Measurements from ENCODE around the gene MAGEB2. TPM values are rescaled to one million over a fixed set of nuclear protein-coding genes. Genes with fewer than 3 reads are reported as not detected.

Gene MAGEB2
- total and polyA plus RNA-seq, 10 of the 15 experiments (the other 5 are each of a cell fraction or from before 2014, with no cell fraction given): not detected

DNA sequence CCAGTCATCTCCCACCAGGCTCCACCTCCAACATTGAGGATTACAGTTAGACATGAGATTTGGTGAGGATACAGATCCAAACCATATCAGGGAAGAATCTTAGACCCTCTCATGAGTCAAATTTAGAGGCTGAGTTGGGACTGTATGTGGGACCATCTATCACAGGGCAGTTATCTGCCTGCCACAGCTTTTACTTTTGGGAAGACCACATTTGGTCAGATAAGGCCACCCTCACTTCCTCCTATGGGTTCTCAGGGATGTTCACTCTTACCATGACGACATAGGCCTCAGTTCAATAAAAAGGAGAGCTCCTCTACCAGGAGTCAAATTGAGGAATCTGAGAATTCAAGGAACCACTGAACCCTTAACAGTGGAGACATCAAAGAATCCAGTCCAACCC is 2.1 kb downstream of the MAGEB2 start (continued):
- TF ChIP-seq TBL1XR1 (IDR thresholded peaks at IDR 0.05; ENCODE audit: low read depth, low read length): no peak

DNA sequence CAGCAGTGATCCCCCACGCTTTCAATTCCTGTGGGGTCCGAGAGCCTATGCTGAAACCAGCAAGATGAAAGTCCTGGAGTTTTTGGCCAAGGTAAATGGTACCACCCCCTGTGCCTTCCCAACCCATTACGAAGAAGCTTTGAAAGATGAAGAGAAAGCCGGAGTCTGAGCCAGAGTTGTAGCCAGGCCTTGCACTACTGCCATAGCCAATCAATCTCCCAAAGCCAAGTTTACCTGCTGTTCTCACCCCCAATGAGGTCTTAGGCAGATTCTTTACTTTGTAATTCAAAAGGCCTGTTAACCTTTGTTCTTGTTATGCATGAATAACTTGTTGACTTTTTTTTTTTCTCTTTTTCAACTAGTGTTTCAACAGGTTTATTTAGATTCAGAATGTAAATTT is 4.0 kb downstream of the MAGEB2 start:
- CTCF ChIA-PET: no interaction called here
- Histone ChIP-seq H3K36me3 (ENCODE audit: control insufficient read depth in 2 of 2, insufficient read depth in 2 of 2, low read length in 1 of 2) (no peaks in the 10 kb centered on the region), H3K9me3 (replicated peaks; ENCODE audit: control insufficient read depth, insufficient read depth, low read length) (no peaks in the 10 kb centered on the region), H3K4me3 (no peak overlapping the region), H2AFZ (ENCODE audit: control insufficient read depth, low read depth, low read length) (no peak overlapping the region), H4K20me1 (ENCODE audit: control insufficient read depth, insufficient read depth) (no peaks in the 10 kb centered on the region), H3K27me3 (replicated peaks in 1 of 2; ENCODE audit: control insufficient read depth in 2 of 2, insufficient read depth in 2 of 2, low read length in 1 of 2) (no peaks in the 10 kb centered on the region), H3K4me1 (ENCODE audit: control insufficient read depth, insufficient read depth, low read length) (no peaks in the 10 kb centered on the region), H3K9ac (ENCODE audit: control insufficient read depth, insufficient read depth, low read length) (no peak overlapping the region), H3K27ac (ENCODE audit: control insufficient read depth, insufficient read depth) (no peak overlapping the region), H3K4me2 (ENCODE audit: control insufficient read depth, insufficient read depth) (no peak overlapping the region), H3K79me2 (ENCODE audit: control insufficient read depth, insufficient read depth, low read length) (no peaks in the 10 kb centered on the region)
- RAD21 ChIA-PET (ENCODE audit: unreplicated experiment): interaction anchor here (0.7 kb wide), 1 partner anchor 79 kb away, joined by 3 read pairs; no protein-coding TSS in a partner anchor
- TF ChIP-seq, protein P1, sequence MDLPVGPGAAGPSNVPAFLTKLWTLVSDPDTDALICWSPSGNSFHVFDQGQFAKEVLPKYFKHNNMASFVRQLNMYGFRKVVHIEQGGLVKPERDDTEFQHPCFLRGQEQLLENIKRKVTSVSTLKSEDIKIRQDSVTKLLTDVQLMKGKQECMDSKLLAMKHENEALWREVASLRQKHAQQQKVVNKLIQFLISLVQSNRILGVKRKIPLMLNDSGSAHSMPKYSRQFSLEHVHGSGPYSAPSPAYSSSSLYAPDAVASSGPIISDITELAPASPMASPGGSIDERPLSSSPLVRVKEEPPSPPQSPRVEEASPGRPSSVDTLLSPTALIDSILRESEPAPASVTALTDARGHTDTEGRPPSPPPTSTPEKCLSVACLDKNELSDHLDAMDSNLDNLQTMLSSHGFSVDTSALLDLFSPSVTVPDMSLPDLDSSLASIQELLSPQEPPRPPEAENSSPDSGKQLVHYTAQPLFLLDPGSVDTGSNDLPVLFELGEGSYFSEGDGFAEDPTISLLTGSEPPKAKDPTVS (IDR thresholded peaks at IDR 0.05; ENCODE audit: low read depth, low read length): no peak
- no peak for TF ChIP-seq CBX5 (IDR thresholded peaks at IDR 0.05; ENCODE audit: low read depth)
- TF ChIP-seq IKZF2 (IDR thresholded peaks at IDR 0.05): no peak
- TF ChIP-seq, protein P2, sequence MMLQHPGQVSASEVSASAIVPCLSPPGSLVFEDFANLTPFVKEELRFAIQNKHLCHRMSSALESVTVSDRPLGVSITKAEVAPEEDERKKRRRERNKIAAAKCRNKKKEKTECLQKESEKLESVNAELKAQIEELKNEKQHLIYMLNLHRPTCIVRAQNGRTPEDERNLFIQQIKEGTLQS (IDR thresholded peaks at IDR 0.05; ENCODE audit: borderline replicate concordance, extremely low read depth, low read depth, low read length): no peak
- TF ChIP-seq, protein P3, sequence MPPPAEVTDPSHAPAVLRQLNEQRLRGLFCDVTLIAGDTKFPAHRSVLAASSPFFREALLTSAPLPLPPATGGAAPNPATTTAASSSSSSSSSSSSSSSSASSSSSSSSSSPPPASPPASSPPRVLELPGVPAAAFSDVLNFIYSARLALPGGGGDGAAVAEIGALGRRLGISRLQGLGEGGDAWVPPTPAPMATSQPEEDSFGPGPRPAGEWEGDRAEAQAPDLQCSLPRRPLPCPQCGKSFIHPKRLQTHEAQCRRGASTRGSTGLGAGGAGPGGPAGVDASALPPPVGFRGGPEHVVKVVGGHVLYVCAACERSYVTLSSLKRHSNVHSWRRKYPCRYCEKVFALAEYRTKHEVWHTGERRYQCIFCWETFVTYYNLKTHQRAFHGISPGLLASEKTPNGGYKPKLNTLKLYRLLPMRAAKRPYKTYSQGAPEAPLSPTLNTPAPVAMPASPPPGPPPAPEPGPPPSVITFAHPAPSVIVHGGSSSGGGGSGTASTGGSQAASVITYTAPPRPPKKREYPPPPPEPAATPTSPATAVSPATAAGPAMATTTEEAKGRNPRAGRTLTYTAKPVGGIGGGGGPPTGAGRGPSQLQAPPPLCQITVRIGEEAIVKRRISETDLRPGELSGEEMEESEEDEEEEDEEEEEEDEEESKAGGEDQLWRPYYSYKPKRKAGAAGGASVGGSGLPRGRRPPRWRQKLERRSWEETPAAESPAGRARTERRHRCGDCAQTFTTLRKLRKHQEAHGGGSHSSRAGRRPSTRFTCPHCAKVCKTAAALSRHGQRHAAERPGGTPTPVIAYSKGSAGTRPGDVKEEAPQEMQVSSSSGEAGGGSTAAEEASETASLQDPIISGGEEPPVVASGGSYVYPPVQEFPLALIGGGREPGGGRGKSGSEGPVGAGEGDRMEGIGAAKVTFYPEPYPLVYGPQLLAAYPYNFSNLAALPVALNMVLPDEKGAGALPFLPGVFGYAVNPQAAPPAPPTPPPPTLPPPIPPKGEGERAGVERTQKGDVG (CRISPR knock-in tag; IDR thresholded peaks at IDR 0.05): no peak
- SMC1A ChIA-PET (ENCODE audit: uncharacterized antibody, unreplicated experiment): no interaction called here
- POLR2A ChIA-PET: no interaction called here
- DNase-seq (ENCODE audit: low read depth, low spot score) (no peak), FAIRE-seq (no peak), ATAC-seq (no peak)
- intact Hi-C loops (cut with micrococcal nuclease; ENCODE audit: unreplicated experiment) (no loop called here), in situ Hi-C loops (cut with MboI) (no loop called here)
- WGBS (ENCODE audit: insufficient coverage, insufficient replicate concordance, low lambda C conversion rate, missing lambda C conversion rate): 40% methylated on average over 4 of the region's 4 CpGs
- no TSS peak for BruUV-seq (replicated peaks)

Measured in GM12878 (cell line).